NCI-H2227 (cell line): ENCODE data around the gene FAM227B.
"Not testable (repeated sequence)": the region's sequence is repeated elsewhere in the genome, so short reads cannot be mapped to it uniquely, and the experiment has no call there.

Experiments
- DNase-seq: peaks from one replicate; lab custom pipeline; 2025; ENCODE audit not compliant: unreplicated experiment; lab: John Stamatoyannopoulos, UW

The FAM227B gene

GRCh38 chr15:49383266-49383665, 237.4 kb downstream of the FAM227B start:
- DNase-seq, result no peak

DNA sequence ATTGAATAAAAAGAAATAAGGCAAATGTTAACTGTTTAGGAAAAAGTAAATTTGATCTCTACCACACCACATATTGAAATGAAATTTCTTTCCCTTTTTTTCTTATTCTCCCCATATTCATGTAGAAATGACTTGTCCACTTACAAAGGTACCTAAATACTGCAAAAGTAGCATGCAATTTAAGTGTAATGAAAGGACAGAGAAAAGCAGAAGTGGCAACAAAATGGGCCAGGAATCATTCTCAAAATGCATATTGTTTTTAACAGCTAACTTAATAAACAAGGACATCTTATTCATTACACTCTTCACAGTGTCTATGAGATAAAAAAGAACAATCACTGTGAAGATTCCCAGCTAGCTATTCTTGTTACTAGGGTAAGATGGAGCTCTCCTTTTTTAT, 238.2 kb downstream of the FAM227B start:
- DNase-seq, result no peak

DNA sequence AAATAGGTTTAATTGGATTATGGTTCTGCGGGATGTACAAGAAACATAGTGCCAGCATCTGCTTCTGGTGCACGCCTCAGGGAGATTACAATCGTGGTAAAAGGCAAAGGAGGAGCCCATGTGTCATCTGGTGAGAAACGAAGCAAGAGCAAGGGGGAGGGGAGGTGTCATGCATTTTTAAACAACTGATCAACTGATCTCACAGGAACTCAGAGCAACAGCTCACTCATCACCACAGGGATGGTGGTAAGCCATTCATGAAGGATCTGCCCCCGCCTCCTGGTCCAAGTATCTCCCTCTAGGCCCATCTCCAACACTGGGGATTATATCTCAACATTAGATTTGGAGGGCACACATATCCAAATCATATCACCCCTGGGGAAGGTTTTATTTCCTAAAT, 239.7 kb downstream of the FAM227B start:
- no peak for DNase-seq

GRCh38 chr15:49379996-49380395, 240.6 kb downstream of the FAM227B start:
- no peak for DNase-seq

DNA sequence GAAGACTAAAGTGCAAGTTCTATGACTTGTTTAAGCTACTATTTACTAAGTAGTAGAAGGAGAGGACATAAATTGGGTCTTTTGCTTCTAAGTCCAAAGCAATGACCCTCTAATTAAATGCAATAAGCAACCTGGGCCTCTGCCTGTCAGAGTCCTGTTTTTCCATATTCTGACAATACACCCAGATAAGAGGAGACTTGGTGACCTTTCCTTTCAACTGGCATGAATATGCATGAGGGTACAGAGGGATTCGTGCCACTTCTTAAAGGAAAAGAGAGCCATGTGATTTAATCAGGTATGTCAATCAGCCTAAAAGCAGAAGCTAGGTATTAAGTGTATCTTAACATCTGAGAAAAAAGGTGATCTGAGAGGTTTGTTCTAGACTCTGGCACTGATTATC, 248.3 kb downstream of the FAM227B start:
- DNase-seq, result no peak

DNA sequence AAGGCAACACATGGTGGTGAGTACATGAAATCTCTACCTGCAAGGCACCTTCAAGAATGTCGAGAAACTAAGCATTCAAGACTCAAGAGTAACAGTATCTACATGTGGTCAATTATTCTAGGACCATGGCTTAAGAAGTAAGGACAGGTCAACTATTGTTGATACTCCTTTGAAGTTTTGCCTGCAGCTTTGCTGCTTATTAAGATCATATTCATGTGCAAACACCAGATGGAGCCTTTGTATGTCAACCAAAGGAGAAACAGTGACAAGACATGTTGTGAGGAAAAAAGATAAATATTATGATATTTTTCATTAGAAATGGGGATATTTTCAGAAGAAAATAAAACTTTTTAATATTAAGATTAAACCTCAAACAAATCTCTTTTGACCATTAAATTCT, 249.8 kb downstream of the FAM227B start:
- DNase-seq, result no peak

DNA sequence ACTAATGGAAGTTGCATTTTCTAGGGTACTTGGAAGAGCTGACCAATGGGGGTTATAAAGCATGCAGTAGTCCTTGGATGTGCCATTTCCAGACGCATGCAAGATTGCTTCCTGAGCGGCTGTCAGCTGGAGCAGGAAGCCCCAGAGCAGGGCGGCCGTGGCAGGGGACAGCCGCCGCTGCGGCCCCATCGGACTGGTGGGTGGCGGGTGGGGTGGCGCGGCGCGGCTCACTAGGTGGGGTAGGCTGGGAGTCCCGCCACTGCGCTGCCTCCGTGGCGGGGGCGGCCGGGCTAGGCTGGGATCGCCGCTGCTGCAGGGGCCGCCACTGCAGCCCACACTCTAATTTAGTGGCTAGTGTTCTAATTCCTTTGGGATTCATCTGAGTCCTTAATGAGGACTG, 254.1 kb downstream of the FAM227B start:
- no peak for DNase-seq

DNA sequence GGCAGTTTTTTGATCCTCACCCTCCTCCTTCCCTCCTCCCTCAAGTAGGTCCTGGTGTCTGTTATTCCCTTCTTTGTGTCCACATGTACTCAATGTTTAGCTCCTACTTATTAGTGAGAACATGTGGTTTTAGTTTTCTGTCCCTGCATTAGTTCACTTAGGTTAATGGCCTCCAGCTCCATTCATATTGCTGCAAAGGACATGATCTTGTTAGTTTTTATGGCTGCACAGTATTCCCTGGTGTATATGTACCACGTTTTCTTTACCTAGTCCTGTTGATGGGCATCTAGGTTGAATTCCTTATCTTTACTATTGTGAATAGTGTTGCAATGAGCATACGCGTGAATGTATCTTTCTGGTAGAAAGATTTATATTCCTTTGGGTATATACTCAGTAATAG, 259.2 kb downstream of the FAM227B start:
- DNase-seq, result no peak

DNA sequence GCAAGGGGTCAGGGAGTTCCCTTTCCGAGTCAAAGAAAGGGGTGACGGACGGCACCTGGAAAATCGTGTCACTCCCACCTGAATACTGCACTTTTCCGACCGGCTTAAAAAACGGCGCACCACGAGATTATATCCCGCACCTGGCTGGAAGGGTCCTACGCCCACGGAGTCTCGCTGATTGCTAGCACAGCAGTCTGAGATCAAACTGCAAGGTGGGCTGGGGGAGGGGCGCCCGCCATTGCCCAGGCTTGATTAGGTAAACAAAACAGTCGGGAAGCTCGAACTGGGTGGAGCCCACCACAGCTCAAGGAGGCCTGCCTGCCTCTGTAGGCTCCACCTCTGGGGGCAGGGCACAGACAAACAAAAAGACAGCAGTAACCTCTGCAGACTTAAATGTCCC, 266.2 kb downstream of the FAM227B start:
- DNase-seq, result not testable (repeated sequence)

DNA sequence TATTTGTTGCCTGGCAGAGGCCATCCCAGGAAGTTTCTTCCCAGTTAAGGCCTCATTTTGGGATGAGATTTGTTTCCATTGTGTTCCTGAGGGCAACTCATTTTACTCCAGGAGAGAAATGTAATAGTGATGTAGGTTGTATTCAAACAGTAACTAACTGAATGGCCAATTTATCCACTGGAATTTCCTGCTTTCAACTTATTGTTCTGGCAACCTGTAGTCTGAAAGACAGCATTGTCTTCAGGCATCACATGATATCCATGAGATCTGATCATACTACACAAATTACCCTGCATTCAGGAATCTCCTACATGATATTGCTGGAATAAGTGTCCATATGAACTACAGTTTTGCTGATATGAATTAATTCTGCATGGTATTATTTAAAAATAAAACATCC, 277.1 kb downstream of the FAM227B start:
- DNase-seq, result no peak

DNA sequence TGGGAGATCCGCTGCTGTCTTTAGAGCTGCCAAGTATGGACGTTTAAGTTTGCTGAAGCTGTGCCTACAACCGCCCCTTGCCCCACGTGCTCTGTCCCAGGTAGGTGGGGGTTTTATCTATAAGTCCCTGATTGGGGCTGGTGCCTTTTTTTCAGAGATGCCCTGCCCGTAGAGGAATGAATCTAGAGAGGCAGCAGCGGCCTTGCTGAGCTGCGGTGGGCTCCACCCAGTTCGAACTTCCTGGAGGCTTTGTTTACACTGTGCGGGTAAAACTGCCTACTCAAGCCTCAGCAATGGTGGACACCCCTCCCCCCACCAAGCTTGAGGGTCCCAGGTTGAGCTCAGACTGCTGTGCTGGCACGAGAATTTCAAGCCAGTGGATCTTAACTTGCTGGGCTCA, 281.0 kb downstream of the FAM227B start:
- no peak for DNase-seq

DNA sequence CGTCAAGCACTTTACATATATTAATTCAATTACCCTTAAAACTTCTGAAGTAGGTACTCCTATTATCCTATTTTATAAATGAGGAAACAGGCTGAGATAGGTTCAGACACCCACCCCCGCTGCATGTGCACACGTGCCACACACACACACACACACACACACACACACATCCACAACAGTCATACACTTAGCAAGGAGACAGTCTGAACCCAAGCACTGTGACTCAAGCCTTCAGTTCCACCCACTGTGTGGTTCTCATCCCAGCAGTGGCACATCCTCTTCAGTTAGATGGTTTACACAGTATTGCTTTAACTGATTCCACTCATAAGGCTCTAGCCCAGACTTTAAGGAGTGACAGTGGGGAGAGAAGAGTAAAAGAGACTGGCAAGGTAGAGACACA, 288.7 kb downstream of the FAM227B start:
- DNase-seq, result no peak

- no peak for DNase-seq
Measured at GRCh38 chr15:49331442-49331841, 289.2 kb downstream of the FAM227B start.

- DNase-seq, result no peak
Measured at GRCh38 chr15:49330166-49330565, 290.5 kb downstream of the FAM227B start.

GRCh38 chr15:49328941-49329340, 291.7 kb downstream of the FAM227B start:
- no peak for DNase-seq

DNA sequence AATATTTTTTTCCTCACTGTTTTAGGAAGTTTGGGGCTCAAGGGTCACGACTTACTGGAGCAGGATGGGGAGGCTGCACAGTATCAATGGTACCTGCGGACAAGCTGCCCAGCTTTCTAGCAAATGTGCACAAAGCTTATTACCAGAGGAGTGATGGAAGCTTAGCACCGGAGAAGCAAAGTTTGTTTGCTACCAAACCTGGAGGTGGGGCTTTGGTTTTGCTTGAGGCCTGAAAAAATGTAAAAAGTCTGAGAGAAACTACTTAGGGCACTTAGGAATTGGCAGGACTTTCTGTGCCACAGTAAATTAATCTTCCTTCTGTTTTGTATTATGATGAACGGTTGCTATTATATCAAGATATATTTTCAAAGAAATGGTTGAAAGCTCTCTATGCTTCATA, 292.7 kb downstream of the FAM227B start:
- DNase-seq, result no peak

DNA sequence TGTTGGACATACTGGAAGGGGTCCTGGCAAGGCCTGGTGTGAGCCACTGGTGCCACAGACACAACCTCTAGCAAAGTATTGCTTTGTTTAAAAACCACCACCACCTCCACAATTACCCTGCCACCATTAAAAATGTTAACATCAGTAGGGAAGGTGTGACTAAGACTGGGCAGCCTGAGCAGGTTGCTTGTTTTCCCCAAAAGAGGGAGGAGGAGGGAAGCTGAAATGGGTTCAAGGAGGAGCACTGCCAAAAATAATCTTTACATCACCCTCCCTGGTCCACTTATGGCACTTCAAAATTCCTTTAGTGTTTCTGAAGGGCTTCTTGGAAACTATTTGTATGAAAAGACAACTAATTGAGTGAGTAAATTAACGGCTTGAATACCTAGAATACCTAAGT, 297.4 kb downstream of the FAM227B start:
- no peak for DNase-seq

GRCh38 chr15:49320351-49320750, 300.3 kb downstream of the FAM227B start:
- DNase-seq, result no peak

DNA sequence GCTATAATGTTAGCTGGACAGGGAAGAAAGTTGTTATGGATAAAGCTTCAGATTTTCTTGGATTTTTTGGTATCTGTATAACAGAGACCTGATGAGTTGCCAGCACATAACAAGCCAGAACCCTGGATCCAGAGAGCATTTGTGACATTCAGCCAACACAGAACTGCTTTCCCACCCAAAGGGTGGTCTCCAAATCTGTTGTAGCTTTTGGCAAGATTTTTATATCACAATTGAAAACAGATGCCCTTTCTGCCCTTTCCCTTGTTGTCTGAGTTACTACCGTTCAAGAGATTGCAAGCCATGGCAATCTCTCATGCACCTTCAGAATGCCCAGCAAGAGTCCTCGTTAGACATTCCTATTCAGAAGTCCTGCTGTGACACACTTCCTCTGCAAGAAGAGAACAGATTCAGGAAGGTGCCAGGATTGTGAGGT, 305.2 kb downstream of the FAM227B start:
- DNase-seq, result no peak

DNA sequence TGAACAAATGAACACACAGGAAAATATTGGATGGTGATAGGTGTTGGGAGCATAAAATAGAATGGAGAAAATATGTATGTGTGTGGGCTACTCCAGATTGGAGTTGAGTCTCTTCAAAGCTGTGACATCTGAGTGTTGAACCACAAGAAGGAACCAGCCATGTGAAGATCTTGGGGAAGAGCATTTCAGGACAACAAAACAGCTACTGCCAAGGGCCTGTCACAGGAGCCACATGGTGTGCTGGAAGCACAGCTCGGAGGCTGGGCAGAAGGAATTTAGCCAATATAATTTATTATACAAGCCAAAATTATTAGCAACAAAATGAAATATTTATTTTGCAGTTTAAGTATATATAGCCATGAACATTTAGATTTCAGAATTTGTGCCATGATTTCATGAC, 305.9 kb downstream of the FAM227B start:
- DNase-seq, result no peak

DNA sequence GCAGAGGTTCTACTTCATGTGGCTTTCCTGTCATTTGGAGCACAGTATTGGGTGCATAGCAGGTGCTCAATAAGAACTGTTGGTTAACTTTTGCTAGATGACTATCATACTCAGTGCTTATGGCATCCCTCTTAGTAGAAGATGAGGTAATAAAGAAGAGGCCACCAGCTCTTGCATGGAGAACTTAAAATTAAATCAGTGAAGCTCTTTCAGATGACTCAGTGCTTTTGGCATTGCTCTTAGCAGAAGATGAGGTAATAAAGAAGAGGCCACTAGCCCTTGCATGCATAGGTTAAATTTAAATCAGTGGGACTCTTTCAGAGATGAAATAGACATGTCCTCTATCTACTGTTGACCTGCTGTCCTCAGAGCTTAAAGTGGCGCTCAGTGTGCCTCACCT, 307.0 kb downstream of the FAM227B start:
- no peak for DNase-seq

DNA sequence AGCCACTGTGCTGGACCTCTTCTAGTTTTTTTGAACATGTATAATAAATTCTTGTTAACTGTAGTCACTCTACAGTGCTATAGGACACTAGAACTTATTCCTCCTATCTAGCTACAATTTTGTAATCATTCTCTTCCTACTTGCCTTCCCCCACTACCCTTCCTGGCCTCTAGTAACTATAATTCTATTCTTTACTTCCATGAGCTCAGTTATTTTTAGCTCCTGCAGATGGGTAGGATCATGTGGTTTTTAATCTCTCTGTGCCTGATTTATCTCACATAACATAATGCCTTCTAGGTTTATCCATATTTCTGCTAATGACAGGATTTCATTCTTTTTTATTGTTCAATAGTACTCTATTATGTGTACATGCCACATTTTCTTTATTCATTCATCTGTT, 310.7 kb downstream of the FAM227B start:
- DNase-seq, result no peak

- DNase-seq, result no peak
Measured at GRCh38 chr15:49308686-49309085, 311.9 kb downstream of the FAM227B start.

DNA sequence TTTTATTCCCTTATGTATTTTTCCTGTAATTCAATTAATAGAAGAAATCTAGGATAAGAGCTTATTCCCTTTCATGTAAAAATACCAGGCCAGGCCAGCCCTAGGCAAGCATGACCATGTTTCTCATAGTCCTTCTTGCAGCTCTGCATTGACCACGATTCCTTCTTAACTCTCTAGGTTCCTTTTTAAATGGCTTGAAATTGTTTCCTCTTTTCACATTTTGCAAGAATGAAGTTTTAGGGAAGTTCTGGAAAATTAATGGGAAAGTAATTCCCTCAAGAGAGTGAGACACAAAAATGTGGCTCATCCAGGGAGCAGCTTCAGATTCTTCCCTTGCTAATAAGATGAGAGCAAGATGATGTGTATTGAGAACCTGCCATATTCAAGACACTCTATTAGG, 314.1 kb downstream of the FAM227B start:
- no peak for DNase-seq
